CD14-positive monocyte (primary cell): ENCODE results near the gene RBM28. TPM values are rescaled to one million over a fixed set of nuclear protein-coding genes. Genes with fewer than 3 reads are reported as not detected.
"Not testable (repeated sequence)": the region's sequence is repeated elsewhere in the genome, so short reads cannot be mapped to it uniquely, and the experiment has no call there.

Source experiments
- DNase-seq, 3 donors: peaks; one replicate each; pipeline ENCODE4 v3.0.0-alpha.2; 2011 to 2022
- H2AFZ ChIP-seq: 2 replicates; pipeline ENCODE4 v1.6.0; 2012; ENCODE audit warnings: mild to moderate bottlenecking, low read depth, low read length, inconsistent platforms; ENCODE audit not compliant: insufficient read depth, poor library complexity, severe bottlenecking
- H3K27ac ChIP-seq, 2 donors: 1 replicate in 1 of 2; 2 replicates in 1 of 2; pipeline ENCODE4 v1.5.1; 2012 to 2013; ENCODE audit warnings: low read length in 2 of 2, control low read depth in 1 of 2, inconsistent platforms in 1 of 2, low read depth in 1 of 2, mild to moderate bottlenecking in 1 of 2
- H3K27me3 ChIP-seq, 2 donors: one replicate each; pipeline versions ENCODE4 v1.6.0 to v1.6.1; 2011 to 2013; ENCODE audit warnings: low read length in 2 of 2; ENCODE audit not compliant: control insufficient read depth in 2 of 2, insufficient read depth in 2 of 2
- H3K36me3 ChIP-seq, 2 donors: replicated peaks in 1 of 2; 1 replicate in 1 of 2; 2 replicates in 1 of 2; pipeline versions ENCODE4 v1.5.1 to v1.6.1; 2012 to 2013; ENCODE audit warnings: low read length in 2 of 2, control low read depth in 1 of 2, inconsistent platforms in 1 of 2, mild to moderate bottlenecking in 1 of 2; ENCODE audit not compliant: insufficient read depth in 2 of 2, control insufficient read depth in 1 of 2
- H3K4me1 ChIP-seq, 2 donors: 1 replicate in 1 of 2; 2 replicates in 1 of 2; pipeline versions ENCODE4 v1.5.1 to v1.6.1; 2012 to 2013; ENCODE audit warnings: low read length in 2 of 2, control low read depth in 1 of 2, inconsistent platforms in 1 of 2, mild to moderate bottlenecking in 1 of 2, moderate library complexity in 1 of 2; ENCODE audit not compliant: insufficient read depth in 2 of 2, control insufficient read depth in 1 of 2
- H3K4me2 ChIP-seq: replicated peaks from 2 replicates; pipeline ENCODE3; 2012; ENCODE audit warnings: low read length, moderate library complexity, mild to moderate bottlenecking; ENCODE audit not compliant: poor library complexity, severe bottlenecking; ENCODE audit errors: extremely low read depth
- H3K4me3 ChIP-seq, 3 experiments: fragments of 200-600 bp in 1 of 3; sonication (generic) in 1 of 3; replicated peaks in 1 of 3; 1 replicate in 2 of 3; 2 replicates in 1 of 3; pipeline ENCODE4 v1.5.1; 2011 to 2013; ENCODE audit warnings: low read length in 3 of 3, mild to moderate bottlenecking in 3 of 3, control low read depth in 2 of 3, low read depth in 2 of 3, inconsistent platforms in 1 of 3, moderate library complexity in 1 of 3
- H3K79me2 ChIP-seq: 2 replicates; pipeline ENCODE4 v1.6.0; 2012; ENCODE audit warnings: mild to moderate bottlenecking, control low read depth, inconsistent platforms, low read length, moderate library complexity; ENCODE audit not compliant: insufficient read depth
- H3K9ac ChIP-seq: 2 replicates; pipeline ENCODE4 v1.6.0; 2017; ENCODE audit warnings: low read length, mild to moderate bottlenecking; ENCODE audit not compliant: insufficient read depth, poor library complexity, severe bottlenecking
- H3K9me3 ChIP-seq, 2 donors: replicated peaks in 1 of 2; 1 replicate in 1 of 2; 2 replicates in 1 of 2; pipeline versions ENCODE4 v1.5.1 to v1.6.1; 2012 to 2013; ENCODE audit warnings: low read length in 2 of 2, control low read depth in 1 of 2; ENCODE audit not compliant: control insufficient read depth in 1 of 2, insufficient read depth in 1 of 2
- H4K20me1 ChIP-seq: 2 replicates; pipeline ENCODE4 v1.6.0; 2012; ENCODE audit warnings: mild to moderate bottlenecking, low read length, control low read depth, moderate library complexity; ENCODE audit not compliant: insufficient read depth
- H3K27ac Mint-ChIP-seq, 7 donors: one replicate each; pipeline ENCODE4 v1.8.0; 2020; ENCODE audit warnings: mild to moderate bottlenecking in 7 of 7, mixed read lengths in 7 of 7, moderate library complexity in 6 of 7, inconsistent platforms in 2 of 7
- H3K27me3 Mint-ChIP-seq, 3 donors: one replicate each; pipeline ENCODE4 v1.8.0; 2021 to 2022; ENCODE audit warnings: low read depth in 3 of 3, mild to moderate bottlenecking in 3 of 3, mixed read lengths in 3 of 3, moderate library complexity in 3 of 3, inconsistent platforms in 1 of 3
- H3K36me3 Mint-ChIP-seq, 2 donors: one replicate each; pipeline ENCODE4 v1.8.0; 2020; ENCODE audit warnings: mixed read lengths in 2 of 2, inconsistent platforms in 1 of 2, mild to moderate bottlenecking in 1 of 2
- H3K4me1 Mint-ChIP-seq: one replicate; pipeline ENCODE4 v1.8.0; 2020; ENCODE audit warnings: mild to moderate bottlenecking, mixed read lengths
- H3K4me3 Mint-ChIP-seq, 2 donors: one replicate each; pipeline ENCODE4 v1.8.0; 2020; ENCODE audit warnings: mild to moderate bottlenecking in 2 of 2, mixed read lengths in 2 of 2, moderate library complexity in 1 of 2
- H3K9me3 Mint-ChIP-seq, 7 donors: one replicate each; pipeline ENCODE4 v1.8.0; 2020 to 2022; ENCODE audit warnings: mixed read lengths in 7 of 7, mild to moderate bottlenecking in 6 of 7, moderate library complexity in 6 of 7, inconsistent platforms in 2 of 7
- WGBS: methylation state at CpG from one replicate; pipeline ENCODE4 v1.1.5; 2013; ENCODE audit warnings: missing lambda C conversion rate; ENCODE audit not compliant: insufficient coverage; 5-methylcytosine and 5-hydroxymethylcytosine counted together
- intact Hi-C, 2 donors: fragments of 100-400 bp; cut with micrococcal nuclease; formaldehyde crosslinking; loops; one replicate each; pipeline versions ENCODE4 v1.15.0 to v1.15.1; 2023
- polyA plus RNA-seq, 3 donors: library from polyadenylated mRNA; depleted of rRNA in 1 of 3; unstranded in 2 of 3; stranded (reverse) in 1 of 3; fragments of 300-500 nt in 2 of 3; fragments of >200 nt in 1 of 3; fragmentation: Illumina TruSeq in 2 of 3; gene quantifications; 1 replicate in 2 of 3; 2 replicates in 1 of 3; pipeline ENCODE4 v1.2.3, GENCODE V29; 2012 to 2021
- TF ChIP-seq, protein P1 (sequence below): fragments of 200-600 bp; IDR thresholded peaks from one replicate; pipeline ENCODE4 v1.8.0; 2022; ENCODE audit warnings: antibody characterized with exemption, mild to moderate bottlenecking

RBM28 gene
- polyA plus RNA-seq, 3 donors, result 4.0 to 14.4 (median 4.9) TPM

DNA sequence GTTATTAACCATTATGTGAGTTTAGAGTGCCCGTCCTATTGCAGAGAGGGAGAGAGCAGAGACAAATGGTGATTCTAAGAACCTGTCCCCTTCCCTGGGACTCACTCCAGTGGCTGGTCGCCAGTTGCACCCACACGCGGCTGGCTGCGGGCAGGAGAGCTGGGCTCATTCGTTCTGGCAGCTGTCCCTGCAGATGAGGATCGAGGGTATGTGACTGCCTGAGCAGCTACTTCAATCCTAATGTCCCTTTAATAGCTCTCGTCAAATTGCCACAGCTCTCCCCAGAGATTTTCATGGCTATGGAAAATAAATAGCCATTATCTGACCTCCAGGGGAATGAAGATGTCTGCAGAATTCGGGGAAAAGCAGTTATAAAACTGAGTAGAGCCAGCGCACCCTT is 41.6 kb downstream of the RBM28 start:
- H3K27me3 Mint-ChIP-seq, result peaks cover 0 to 3% (median 0%) of the 10 kb centered on the region in 3 donors
- peaks cover 0 to 4% (median 0%) of the 10 kb centered on the region in 7 donors for H3K9me3 Mint-ChIP-seq
- peaks cover 16 to 27% of the 10 kb centered on the region in 2 donors for H3K36me3 ChIP-seq
- no peak for DNase-seq
- intact Hi-C loops, result no loop called here
- H3K36me3 Mint-ChIP-seq, result peaks cover 34 to 40% of the 10 kb centered on the region in 2 donors
- no peak overlapping the region for H2AFZ ChIP-seq
- no peak overlapping the region for H3K9ac ChIP-seq
- H3K4me3 Mint-ChIP-seq, result no peak overlapping the region
- H3K4me2 ChIP-seq, result no peak overlapping the region
- H3K4me1 ChIP-seq, result peaks cover 0 to 6% of the 10 kb centered on the region in 2 donors
- no peak overlapping the region for H3K4me3 ChIP-seq
- H3K4me1 Mint-ChIP-seq, result peaks cover 11% of the 10 kb centered on the region
- TF ChIP-seq, protein P1, sequence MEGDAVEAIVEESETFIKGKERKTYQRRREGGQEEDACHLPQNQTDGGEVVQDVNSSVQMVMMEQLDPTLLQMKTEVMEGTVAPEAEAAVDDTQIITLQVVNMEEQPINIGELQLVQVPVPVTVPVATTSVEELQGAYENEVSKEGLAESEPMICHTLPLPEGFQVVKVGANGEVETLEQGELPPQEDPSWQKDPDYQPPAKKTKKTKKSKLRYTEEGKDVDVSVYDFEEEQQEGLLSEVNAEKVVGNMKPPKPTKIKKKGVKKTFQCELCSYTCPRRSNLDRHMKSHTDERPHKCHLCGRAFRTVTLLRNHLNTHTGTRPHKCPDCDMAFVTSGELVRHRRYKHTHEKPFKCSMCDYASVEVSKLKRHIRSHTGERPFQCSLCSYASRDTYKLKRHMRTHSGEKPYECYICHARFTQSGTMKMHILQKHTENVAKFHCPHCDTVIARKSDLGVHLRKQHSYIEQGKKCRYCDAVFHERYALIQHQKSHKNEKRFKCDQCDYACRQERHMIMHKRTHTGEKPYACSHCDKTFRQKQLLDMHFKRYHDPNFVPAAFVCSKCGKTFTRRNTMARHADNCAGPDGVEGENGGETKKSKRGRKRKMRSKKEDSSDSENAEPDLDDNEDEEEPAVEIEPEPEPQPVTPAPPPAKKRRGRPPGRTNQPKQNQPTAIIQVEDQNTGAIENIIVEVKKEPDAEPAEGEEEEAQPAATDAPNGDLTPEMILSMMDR, result no peak
- H3K27me3 ChIP-seq, result no peaks in the 10 kb centered on the region
- no peaks in the 10 kb centered on the region for H4K20me1 ChIP-seq
- H3K27ac Mint-ChIP-seq, result no peak overlapping the region
- 84% methylated on average over 7 of the region's 10 CpGs for WGBS
- no peaks in the 10 kb centered on the region for H3K9me3 ChIP-seq
- H3K79me2 ChIP-seq, result no peaks in the 10 kb centered on the region
- no peak overlapping the region for H3K27ac ChIP-seq

DNA sequence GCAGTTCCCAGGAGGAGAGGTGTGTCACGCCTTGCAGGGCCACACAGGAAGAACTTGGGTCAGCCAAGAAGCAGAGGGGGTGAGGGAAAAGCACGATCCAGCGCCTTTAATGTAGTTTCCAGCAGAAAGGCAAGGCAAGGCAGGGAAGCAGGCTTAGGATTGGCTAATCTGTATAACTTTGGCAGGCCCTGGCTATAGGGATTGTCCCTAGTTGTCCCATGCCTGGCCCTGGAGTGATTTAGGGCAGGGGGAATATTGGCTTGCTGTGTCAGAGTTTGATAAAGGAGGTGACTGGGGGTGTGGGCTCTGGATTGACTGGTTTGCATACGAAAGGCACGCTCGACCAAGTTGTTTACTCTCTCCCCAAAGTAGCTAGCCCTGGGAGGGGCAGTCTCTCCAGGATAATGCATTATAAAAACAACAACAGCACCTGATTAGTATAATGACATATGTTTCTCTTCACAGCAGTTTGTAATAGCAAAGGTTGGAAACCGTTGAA is 44.5 kb downstream of the RBM28 start:
- H3K4me1 ChIP-seq, result peaks cover 0 to 6% of the 10 kb centered on the region in 2 donors
- H3K36me3 ChIP-seq, result peaks cover 4 to 5% of the 10 kb centered on the region in 2 donors
- whole genome bisulfite sequencing, result 67% methylated on average over 3 of the region's 7 CpGs
- no peaks in the 10 kb centered on the region for H3K27me3 ChIP-seq
- no peak for DNase-seq
- H3K4me2 ChIP-seq, result no peak overlapping the region
- Mint-ChIP-seq H3K27me3 (peaks cover 0 to 3% (median 0%) of the 10 kb centered on the region in 3 donors), H3K9me3 (peaks cover 0 to 7% (median 2%) of the 10 kb centered on the region in 7 donors), H3K36me3 (peaks cover 10 to 14% of the 10 kb centered on the region in 2 donors), H3K4me1 (peaks cover 11% of the 10 kb centered on the region), H3K4me3 (no peak overlapping the region), H3K27ac (peak overlapping the region in 1 of 7 donors; percentile 24)
- H3K9ac ChIP-seq, result no peak overlapping the region
- intact Hi-C loops, result no loop called here
- no peaks in the 10 kb centered on the region for H3K79me2 ChIP-seq
- TF ChIP-seq, protein P1, result no peak
- H3K27ac ChIP-seq, result no peak overlapping the region
- H4K20me1 ChIP-seq, result no peaks in the 10 kb centered on the region
- no peak overlapping the region for H2AFZ ChIP-seq
- no peaks in the 10 kb centered on the region for H3K9me3 ChIP-seq
- no peak overlapping the region for H3K4me3 ChIP-seq

DNA sequence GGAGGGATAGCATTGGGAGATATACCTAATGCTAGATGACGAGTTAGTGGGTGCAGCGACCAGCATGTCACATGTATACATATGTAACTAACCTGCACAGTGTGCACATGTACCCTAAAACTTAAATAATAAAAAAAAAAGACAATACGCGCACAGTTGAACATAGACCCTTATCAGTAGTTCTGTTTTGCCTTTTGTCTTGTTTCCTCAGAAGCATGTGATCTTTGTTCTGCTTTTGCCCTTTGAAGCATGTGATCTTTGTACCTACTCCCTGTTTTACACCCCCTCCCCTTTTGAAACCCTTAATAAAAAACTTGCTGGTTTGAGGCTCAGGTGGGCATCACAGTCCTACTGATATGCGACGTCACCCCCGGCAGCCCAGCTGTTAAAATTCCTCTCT is 45.7 kb downstream of the RBM28 start:
- H4K20me1 ChIP-seq, H3K4me1 ChIP-seq, H2AFZ ChIP-seq, H3K27ac ChIP-seq, H3K27me3 Mint-ChIP-seq, H3K4me3 Mint-ChIP-seq, H3K9me3 Mint-ChIP-seq, H3K36me3 ChIP-seq, H3K9me3 ChIP-seq, intact Hi-C loops, H3K4me3 ChIP-seq, H3K27me3 ChIP-seq, H3K9ac ChIP-seq, H3K79me2 ChIP-seq, DNase-seq, H3K36me3 Mint-ChIP-seq, H3K4me1 Mint-ChIP-seq, H3K4me2 ChIP-seq: not testable (repeated sequence)
- H3K27ac Mint-ChIP-seq, result peak overlapping the region in 5 of 7 donors; percentile 83 to 91 (median 86)
- no CpG with 5 or more reads among the region's 7 CpGs for WGBS
